ENCODE data around the gene KCNK4. TPM values are rescaled to one million over a fixed set of nuclear protein-coding genes. Genes with fewer than 3 reads are reported as not detected.
"Not testable (repeated sequence)": the region's sequence is repeated elsewhere in the genome, so short reads cannot be mapped to it uniquely, and the experiment has no call there.

Gene KCNK4
- total and polyA plus RNA-seq, 11 donors: not detected

- peaks cover 0 to 31% (median 21%) of the 10 kb centered on the region in 12 donors for H3K4me1 ChIP-seq
- peaks cover 0 to 20% (median 7%) of the 10 kb centered on the region in 9 donors for H3K36me3 ChIP-seq
- ATAC-seq: no peak
- 25 to 30% (median 27%) methylated on average over 7 to 9 of the region's 9 CpGs for WGBS, 4 donors
- H3K4me3 ChIP-seq: peak overlapping the region; percentile 62 to 93 (median 80)
- intact Hi-C loops (cut with DNase I): loop anchor here in 2 of 10 donors (10.0 kb wide), 2 partner anchors 52 to 332 kb away; partner anchors contain the start of genes COX8A (in 1 of the 2) and PLCB3 (in 1 of the 2)
- H3K27me3 ChIP-seq: peaks cover 0 to 4% (median 0%) of the 10 kb centered on the region in 9 donors
- no peak for TF ChIP-seq POLR2A (IDR thresholded peaks at IDR 0.05)
- H3K27ac ChIP-seq: peak overlapping the region; percentile 8 to 98 (median 96)
- no peak for DNase-seq
- no peaks in the 10 kb centered on the region for H3K9me3 ChIP-seq
Measured at GRCh38 chr11:64306563-64306875, 15.4 kb downstream of the KCNK4 start.

- peaks cover 0 to 31% (median 21%) of the 10 kb centered on the region in 12 donors for H3K4me1 ChIP-seq
- 46 to 81% (median 78%) methylated on average over 6 to 15 of the region's 15 CpGs for WGBS, 4 donors
- H3K27ac ChIP-seq: peak overlapping the region; percentile 8 to 98 (median 96)
- no peaks in the 10 kb centered on the region for H3K9me3 ChIP-seq
- ATAC-seq (no peak), DNase-seq (peak in 2 of 5 donors; percentile 52 to 57)
- H3K36me3 ChIP-seq: peaks cover 0 to 20% (median 7%) of the 10 kb centered on the region in 9 donors
- intact Hi-C loops (cut with DNase I): loop anchor here in 2 of 10 donors (10.0 kb wide), 2 partner anchors 52 to 332 kb away; partner anchors contain the start of genes COX8A (in 1 of the 2) and PLCB3 (in 1 of the 2)
- peak overlapping the region; percentile 62 to 93 (median 80) for H3K4me3 ChIP-seq
- TF ChIP-seq POLR2A (IDR thresholded peaks at IDR 0.05) (no peak), CTCF (IDR thresholded peaks at IDR 0.05) (no peak)
- H3K27me3 ChIP-seq: no peaks in the 10 kb centered on the region
Measured at GRCh38 chr11:64306876-64307622, 15.9 kb downstream of the KCNK4 start.

GRCh38 chr11:64307795-64308194, 16.7 kb downstream of the KCNK4 start:
- H3K9me3 ChIP-seq, H3K27me3 ChIP-seq, DNase-seq, H3K27ac ChIP-seq, H3K4me3 ChIP-seq, ATAC-seq: not testable (repeated sequence)
- intact Hi-C loops (cut with DNase I): loop anchor here in 2 of 10 donors (10.0 kb wide), 2 partner anchors 53 to 333 kb away; partner anchors contain the start of genes COX8A (in 1 of the 2) and PLCB3 (in 1 of the 2)
- peaks cover 0 to 20% (median 7%) of the 10 kb centered on the region in 9 donors for H3K36me3 ChIP-seq
- H3K4me1 ChIP-seq: peaks cover 0 to 37% (median 27%) of the 10 kb centered on the region in 12 donors
- WGBS, 4 donors: 90 to 93% (median 92%) methylated on average over 5 of the region's 5 CpGs

GRCh38 chr11:64312947-64313346, 21.8 kb downstream of the KCNK4 start:
- intact Hi-C loops (cut with DNase I): no loop called here
- H3K4me1 ChIP-seq: peaks cover 0 to 39% (median 26%) of the 10 kb centered on the region in 12 donors
- peaks cover 0 to 50% (median 27%) of the 10 kb centered on the region in 9 donors for H3K36me3 ChIP-seq
- no peak overlapping the region for H3K4me3 ChIP-seq
- H3K27me3 ChIP-seq: no peaks in the 10 kb centered on the region
- peak overlapping the region in 7 of 12 donors; percentile 22 to 75 (median 65) for H3K27ac ChIP-seq
- DNase-seq (no peak), ATAC-seq (no peak)
- WGBS, 4 donors: 84 to 90% (median 85%) methylated on average over 10 of the region's 10 CpGs
- H3K9me3 ChIP-seq: no peaks in the 10 kb centered on the region
- no peak for TF ChIP-seq CTCF (IDR thresholded peaks at IDR 0.05)

GRCh38 chr11:64313491-64314145, 22.5 kb downstream of the KCNK4 start:
- DNase-seq: peak; percentile 58 to 81 (median 80)
- peak in 3 of 4 donors; percentile 2 to 15 (median 5) for ATAC-seq
- Histone ChIP-seq H3K27me3 (no peaks in the 10 kb centered on the region), H3K27ac (peak overlapping the region in 11 of 12 donors; percentile 40 to 75 (median 64)), H3K9me3 (no peaks in the 10 kb centered on the region), H3K4me3 (peak overlapping the region in 10 of 12 donors; percentile 5 to 53 (median 33)), H3K36me3 (peaks cover 0 to 45% (median 25%) of the 10 kb centered on the region in 9 donors), H3K4me1 (peaks cover 0 to 43% (median 27%) of the 10 kb centered on the region in 12 donors)
- 55 to 63% (median 62%) methylated on average over 14 to 18 of the region's 18 CpGs for WGBS, 4 donors
- intact Hi-C loops (cut with DNase I): no loop called here
- TF ChIP-seq POLR2A (IDR thresholded peaks at IDR 0.05) (no peak), CTCF (IDR thresholded peaks at IDR 0.05) (no peak)
